NCI-H526 treated with DMSO at 0.1 percent for 48 hours (cell line): Measurements from ENCODE around the gene SLC22A15.

Experiments used
- DNase-seq: peaks from one replicate; lab custom pipeline; 2025; lab: John Stamatoyannopoulos, UW

The SLC22A15 gene

GRCh38 chr1:116104667-116105066 is 128.4 kb downstream of the SLC22A15 start:
- no peak for DNase-seq

DNA sequence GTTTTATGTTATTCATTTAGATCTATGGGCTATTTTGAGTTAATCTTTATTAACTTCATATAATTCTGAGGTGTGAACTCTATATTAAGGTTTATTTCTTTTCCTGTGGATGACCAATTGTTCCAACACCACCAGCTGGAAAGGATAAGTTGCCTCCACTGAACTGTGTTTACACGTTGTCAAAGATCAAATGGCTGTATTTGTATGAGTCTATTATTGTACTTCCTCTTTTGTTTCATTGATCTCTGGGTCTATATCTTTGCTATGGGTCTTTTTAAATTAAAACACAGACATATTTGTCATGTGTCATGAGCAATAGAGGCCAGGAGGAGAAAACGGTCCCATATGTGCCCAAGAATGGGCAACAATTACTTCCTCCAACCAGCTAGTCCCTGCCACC is 129.7 kb downstream of the SLC22A15 start:
- DNase-seq, result no peak

DNA sequence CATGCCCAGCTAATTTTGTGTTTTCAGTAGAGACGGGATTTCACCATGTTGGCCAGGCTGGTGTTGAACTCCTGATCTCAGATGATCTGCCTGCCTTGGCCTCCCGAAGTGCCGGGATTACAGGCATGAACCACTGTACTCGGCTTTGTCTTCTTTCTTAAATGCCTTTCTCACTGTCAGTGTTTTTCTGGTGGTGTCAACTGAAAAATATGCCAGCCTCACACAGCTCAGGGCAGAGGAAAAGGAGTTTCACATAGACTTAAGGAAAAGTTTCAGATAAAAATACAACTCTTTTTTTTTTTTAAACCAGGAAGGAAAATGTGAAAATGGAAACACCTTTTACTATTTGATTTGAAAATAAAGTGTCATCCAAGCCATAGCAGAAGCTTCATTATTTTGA is 130.3 kb downstream of the SLC22A15 start:
- no peak for DNase-seq

GRCh38 chr1:116107371-116107770 is 131.1 kb downstream of the SLC22A15 start:
- DNase-seq, result no peak

DNA sequence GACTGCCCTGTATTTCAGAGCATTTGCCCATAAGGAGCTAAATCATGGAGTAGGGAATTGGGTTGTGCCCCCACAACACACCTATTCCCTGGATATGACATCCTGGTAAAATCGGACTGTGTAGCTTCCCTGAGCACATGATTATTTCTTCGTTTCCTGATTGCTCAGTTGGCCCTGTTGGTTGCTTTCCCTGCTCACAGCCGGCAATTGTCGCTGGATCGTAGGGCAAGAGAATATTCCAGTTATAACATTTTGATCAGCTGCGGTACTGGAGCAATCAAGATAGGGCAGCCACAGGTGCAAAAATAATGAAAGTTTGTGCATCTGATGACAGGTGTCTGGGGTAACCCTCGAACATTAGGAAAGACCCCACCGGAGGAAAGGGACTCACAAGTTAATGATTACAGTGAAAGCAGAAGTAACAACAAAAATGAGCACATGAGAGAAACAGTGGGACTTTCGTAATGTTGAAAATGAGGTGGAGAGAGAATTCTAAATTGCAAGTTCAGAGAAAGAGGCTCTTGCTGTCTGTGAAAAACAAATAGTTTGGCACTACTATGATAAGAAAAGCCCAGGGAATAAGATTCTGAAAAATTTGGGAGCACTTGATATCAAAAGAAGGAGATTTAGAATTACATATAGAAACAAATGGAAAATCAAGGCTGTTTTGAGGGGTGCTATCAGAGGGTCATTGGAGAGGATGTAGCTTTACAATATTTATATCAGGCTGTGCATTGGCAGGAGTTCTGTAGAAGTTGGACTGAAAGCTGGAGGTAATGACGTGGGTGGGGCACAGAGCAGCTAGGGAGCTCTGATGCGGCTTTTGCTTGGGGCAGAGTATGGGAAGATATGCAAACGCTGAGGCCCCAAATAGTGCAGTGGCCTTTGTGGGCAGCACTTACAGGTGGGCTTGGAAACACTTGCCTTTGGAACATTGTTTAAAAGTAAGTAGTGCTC is 134.5 kb downstream of the SLC22A15 start, which contains the start of gene MAB21L3:
MAB21L3 (plus strand) TSS at position 833 of the 957 bp plus-strand sequence. CDS start 1,217 bp downstream, outside the sequence.
- DNase-seq, result peak; percentile 48

DNA sequence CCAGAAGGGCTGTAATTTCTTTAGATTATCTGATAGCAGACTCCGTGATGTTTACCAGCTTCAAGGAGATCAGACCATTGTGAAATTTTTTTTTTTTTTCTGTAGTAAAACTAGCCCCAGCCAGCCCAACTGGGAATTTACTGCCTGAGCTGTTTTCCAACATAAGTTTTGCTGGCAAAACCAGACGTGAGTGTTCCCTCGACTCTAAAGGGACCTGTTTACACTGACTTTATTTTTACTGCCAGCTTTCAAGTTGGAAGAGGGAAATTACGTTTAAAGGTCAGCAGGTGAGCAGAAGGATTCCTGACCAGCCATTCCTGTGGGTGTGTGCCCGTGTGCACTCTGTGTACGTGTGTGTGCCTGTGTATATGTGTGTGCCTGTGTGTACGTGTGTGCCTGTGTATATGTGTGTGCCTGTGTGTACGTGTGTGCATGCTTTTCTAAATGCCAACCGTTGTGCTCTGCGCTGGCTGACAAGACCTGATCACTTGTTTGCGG is 135.3 kb downstream of the SLC22A15 start:
- DNase-seq, result peak; percentile 67

GRCh38 chr1:116112388-116113140 is 136.3 kb downstream of the SLC22A15 start:
- DNase-seq, result no peak

DNA sequence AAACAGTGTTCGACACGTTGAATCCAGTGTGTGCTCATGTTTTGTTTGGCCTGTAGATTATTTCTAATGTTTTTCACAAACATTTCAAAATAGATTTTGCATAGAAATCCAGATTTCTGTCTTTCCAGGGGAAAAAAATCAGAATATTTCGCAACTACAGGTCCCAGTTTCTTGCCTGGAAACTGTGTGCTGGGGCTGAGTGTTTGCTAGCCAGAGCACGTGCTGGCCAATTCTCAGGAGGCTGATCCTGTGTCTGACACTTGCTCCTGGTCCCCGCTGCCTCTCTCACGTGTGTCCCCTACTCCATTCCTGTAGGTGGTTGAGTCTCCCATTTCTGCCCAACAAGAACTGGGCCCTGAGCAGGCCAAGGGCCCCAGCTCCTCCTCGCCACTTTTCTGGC is 137.3 kb downstream of the SLC22A15 start:
- DNase-seq, result no peak

DNA sequence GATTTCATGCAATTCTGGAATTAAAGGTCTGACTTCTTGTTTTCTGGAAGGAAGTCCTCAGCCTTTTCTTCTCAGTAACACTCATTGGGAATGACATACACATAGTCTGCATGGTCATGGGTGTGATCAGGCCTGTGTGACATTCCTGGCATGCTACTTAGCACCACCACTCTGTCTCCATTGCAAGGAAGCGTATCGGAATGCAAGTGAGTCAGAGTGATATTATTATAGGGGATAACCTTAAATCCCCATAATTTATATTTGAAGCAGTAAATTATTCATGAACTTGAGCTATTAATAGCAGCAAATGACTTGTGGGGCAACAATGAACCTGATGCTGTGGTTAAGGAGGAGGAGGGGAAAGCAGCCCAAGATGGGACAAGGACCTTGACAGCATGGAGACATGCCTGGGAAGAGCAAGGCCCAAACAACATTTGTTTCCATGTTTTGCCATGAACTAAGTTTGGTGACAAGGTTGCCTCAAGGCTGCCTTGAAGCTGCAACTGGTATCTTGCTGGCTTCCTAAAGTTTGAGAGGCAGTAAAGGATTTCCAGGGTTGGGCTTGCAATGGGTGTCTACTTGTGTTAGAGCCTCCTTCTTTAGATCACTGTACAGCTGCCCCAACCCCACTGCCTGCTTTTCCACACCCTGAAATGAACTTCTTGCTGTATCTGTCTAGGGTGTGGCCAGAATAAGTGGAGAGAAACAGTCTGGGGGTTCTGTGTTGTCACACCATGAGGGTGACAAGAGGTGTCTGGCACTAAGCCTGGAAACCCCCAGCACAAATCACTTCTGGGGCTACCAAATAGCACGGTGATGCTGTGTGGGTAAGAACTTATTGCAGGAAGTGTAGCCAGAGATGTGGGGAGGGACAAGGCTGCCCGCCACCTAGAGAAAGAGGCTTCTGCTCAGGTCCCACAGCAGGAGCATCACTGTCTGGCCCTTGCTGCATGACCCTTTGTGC is 139.4 kb downstream of the SLC22A15 start:
- no peak for DNase-seq

GRCh38 chr1:116118471-116118870 is 142.2 kb downstream of the SLC22A15 start:
- no peak for DNase-seq
